Vein endothelial cell (primary cell): ENCODE data around the gene ALG1L2. TPM values are rescaled to one million over a fixed set of nuclear protein-coding genes. Genes with fewer than 3 reads are reported as not detected.

ENCODE experiments used
- total RNA-seq: library from RNA; depleted of rRNA; stranded (reverse); fragments of >200 nt; gene quantifications from 2 replicates; pipeline ENCODE4 v1.2.3, GENCODE V29; 2012

ALG1L2 gene, protein sequence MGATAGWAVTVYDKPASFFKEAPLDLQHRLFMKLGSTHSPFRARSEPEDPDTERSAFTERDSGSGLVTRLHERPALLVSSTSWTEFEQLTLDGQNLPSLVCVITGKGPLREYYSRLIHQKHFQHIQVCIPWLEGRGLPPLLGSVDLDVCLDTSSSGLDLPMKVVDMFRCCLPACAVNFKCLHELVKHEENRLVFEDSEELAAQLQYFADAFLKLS
- total RNA-seq, result not detected in 2 replicates

DNA sequence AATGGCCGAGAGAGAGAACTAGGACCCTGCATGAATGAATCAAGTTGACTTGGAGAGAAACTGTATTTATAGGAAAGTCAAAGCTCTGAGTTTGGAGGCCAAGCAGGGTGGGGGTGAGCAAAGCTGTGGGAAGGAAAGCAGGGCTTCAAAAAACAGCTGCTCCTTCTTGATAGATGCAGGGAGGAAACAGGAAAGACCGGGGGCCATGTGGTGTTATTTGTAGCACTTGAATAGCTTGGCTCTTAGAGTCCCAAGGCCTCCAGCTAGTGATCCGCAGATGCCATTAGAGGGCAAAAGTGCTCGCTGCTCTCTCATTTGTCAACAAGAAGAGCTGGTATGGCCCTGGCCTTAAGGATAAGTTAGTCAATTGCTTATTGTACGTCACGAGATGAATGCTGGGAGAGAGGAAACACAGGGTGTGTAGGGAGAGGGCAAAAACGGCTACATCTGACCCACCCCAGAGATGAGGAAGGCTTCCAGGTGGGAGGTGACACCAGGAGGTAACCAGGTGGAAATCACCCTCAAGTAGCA, at the start of gene ALG1L2:
TSS of gene ALG1L2 (plus strand) at position 481 of the 531 bp plus-strand sequence. CDS start 186 bp downstream, outside the sequence.

Other genes starting within 250 kb of the ALG1L2 start
- 19.6 and 27.1 TPM in 2 replicates for gene TMCC1, start 188.1 kb upstream of the ALG1L2 start, total RNA-seq
- gene TRH, start 107.1 kb upstream of the ALG1L2 start, total RNA-seq, result not detected in 2 replicates